HEK293T (cell line): ENCODE measurements around the gene MARF1.

ENCODE experiments used
- ARNT ChIP-seq: fragments of 450-650 bp; IDR thresholded peaks from 2 replicates; pipeline ENCODE4 v1.6.1; 2017; ENCODE audit warnings: mild to moderate bottlenecking
- CTBP1 ChIP-seq: fragments of 450-650 bp; IDR thresholded peaks from 2 replicates; pipeline ENCODE4 v1.6.1; 2016; ENCODE audit warnings: borderline replicate concordance
- FOXK2 ChIP-seq: fragments of 450-650 bp; IDR thresholded peaks from 2 replicates; pipeline ENCODE4 v1.6.1; 2016; ENCODE audit warnings: mild to moderate bottlenecking
- FOXM1 ChIP-seq: fragments of 450-650 bp; IDR thresholded peaks from 2 replicates; pipeline ENCODE4 v1.6.1; 2017; ENCODE audit warnings: mild to moderate bottlenecking, borderline replicate concordance
- HDGF ChIP-seq: fragments of 450-650 bp; IDR thresholded peaks from 2 replicates; pipeline ENCODE4 v1.6.1; 2017; ENCODE audit warnings: antibody characterized with exemption, borderline replicate concordance
- L3MBTL2 ChIP-seq: fragments of 450-650 bp; conservative IDR thresholded peaks from 2 replicates; pipeline ENCODE4 v1.6.1; 2016; ENCODE audit warnings: mild to moderate bottlenecking
- LEF1 ChIP-seq: fragments of 450-650 bp; IDR thresholded peaks from 2 replicates; pipeline ENCODE4 v1.6.1; 2017; ENCODE audit warnings: mild to moderate bottlenecking, borderline replicate concordance
- NFRKB ChIP-seq: fragments of 450-650 bp; IDR thresholded peaks from 2 replicates; pipeline ENCODE4 v1.6.1; 2016; ENCODE audit warnings: mild to moderate bottlenecking, moderate library complexity
- SP1 ChIP-seq: fragments of 450-650 bp; IDR thresholded peaks from 2 replicates; pipeline ENCODE4 v1.6.1; 2017
- SUZ12 ChIP-seq: fragments of 450-650 bp; IDR thresholded peaks from 2 replicates; pipeline ENCODE4 v1.6.1; 2016; ENCODE audit warnings: mild to moderate bottlenecking
- TARDBP ChIP-seq: fragments of 450-650 bp; IDR thresholded peaks from 2 replicates; pipeline ENCODE4 v1.6.1; 2016
- ZNF384 ChIP-seq: fragments of 450-650 bp; IDR thresholded peaks from 2 replicates; pipeline ENCODE4 v1.6.1; 2016

GRCh38 chr16:15653227-15653626, 10.3 kb upstream of the MARF1 start:
- no peak for TF ChIP-seq FOXM1
- no peak for TF ChIP-seq SP1
- TF ChIP-seq ZNF384 = no peak
- no peak for TF ChIP-seq L3MBTL2
- no peak for TF ChIP-seq NFRKB
- TF ChIP-seq FOXK2 = no peak
- no peak for TF ChIP-seq ARNT
- TF ChIP-seq CTBP1 = no peak
- no peak for TF ChIP-seq TARDBP
- TF ChIP-seq HDGF = no peak
- TF ChIP-seq LEF1 = no peak
- no peak for TF ChIP-seq SUZ12
